ENCODE data around the gene PRKAR1B.

Gene PRKAR1B

GRCh38 chr7:631964-632830 lies 94.9 kb downstream of the PRKAR1B start:
- H3K4me1 ChIP-seq (ENCODE audit: control insufficient read depth, insufficient read depth, low read length), result no peaks in the 10 kb centered on the region
- H3K9ac ChIP-seq (ENCODE audit: low read length), result no peak overlapping the region
- H3K27me3 ChIP-seq (ENCODE audit: control insufficient read depth, insufficient read depth, low read length), result no peaks in the 10 kb centered on the region
- no peaks in the 10 kb centered on the region for H3K36me3 ChIP-seq (ENCODE audit: control insufficient read depth, insufficient read depth, low read length)
- no peak overlapping the region for H3K27ac ChIP-seq (ENCODE audit: low read depth, low read length)
- no peak overlapping the region for H3K4me3 ChIP-seq (ENCODE audit: low read length)

- Histone ChIP-seq H3K36me3 (ENCODE audit: control insufficient read depth, insufficient read depth, low read length) (no peaks in the 10 kb centered on the region), H3K27me3 (ENCODE audit: control insufficient read depth, insufficient read depth, low read length) (no peaks in the 10 kb centered on the region), H3K27ac (ENCODE audit: low read depth, low read length) (no peak overlapping the region), H3K4me3 (ENCODE audit: low read length) (no peak overlapping the region), H3K4me1 (ENCODE audit: control insufficient read depth, insufficient read depth, low read length) (no peaks in the 10 kb centered on the region), H3K9ac (ENCODE audit: low read length) (no peak overlapping the region)
These were observed 95.8 kb downstream of the PRKAR1B start for GRCh38 chr7:631291-631711.

- H3K9ac ChIP-seq (ENCODE audit: low read length), result no peak overlapping the region
- H3K4me1 ChIP-seq (ENCODE audit: control insufficient read depth, insufficient read depth, low read length), result no peaks in the 10 kb centered on the region
- no peak overlapping the region for H3K4me3 ChIP-seq (ENCODE audit: low read length)
- H3K27ac ChIP-seq (ENCODE audit: low read depth, low read length), result no peak overlapping the region
- no peaks in the 10 kb centered on the region for H3K27me3 ChIP-seq (ENCODE audit: control insufficient read depth, insufficient read depth, low read length)
- no peaks in the 10 kb centered on the region for H3K36me3 ChIP-seq (ENCODE audit: control insufficient read depth, insufficient read depth, low read length)
These were observed 96.5 kb downstream of the PRKAR1B start for GRCh38 chr7:630539-630938.

GRCh38 chr7:630111-630511 lies 97.0 kb downstream of the PRKAR1B start:
- Histone ChIP-seq H3K4me3 (ENCODE audit: low read length) (no peak overlapping the region), H3K4me1 (ENCODE audit: control insufficient read depth, insufficient read depth, low read length) (no peaks in the 10 kb centered on the region), H3K9ac (ENCODE audit: low read length) (no peak overlapping the region), H3K27ac (ENCODE audit: low read depth, low read length) (no peak overlapping the region), H3K36me3 (ENCODE audit: control insufficient read depth, insufficient read depth, low read length) (no peaks in the 10 kb centered on the region), H3K27me3 (ENCODE audit: control insufficient read depth, insufficient read depth, low read length) (no peaks in the 10 kb centered on the region)

- no peak overlapping the region for H3K4me3 ChIP-seq (ENCODE audit: low read length)
- H3K36me3 ChIP-seq (ENCODE audit: control insufficient read depth, insufficient read depth, low read length), result no peaks in the 10 kb centered on the region
- H3K27ac ChIP-seq (ENCODE audit: low read depth, low read length), result no peak overlapping the region
- H3K9ac ChIP-seq (ENCODE audit: low read length), result no peak overlapping the region
- no peaks in the 10 kb centered on the region for H3K27me3 ChIP-seq (ENCODE audit: control insufficient read depth, insufficient read depth, low read length)
- no peaks in the 10 kb centered on the region for H3K4me1 ChIP-seq (ENCODE audit: control insufficient read depth, insufficient read depth, low read length)
These were observed 98.3 kb downstream of the PRKAR1B start for GRCh38 chr7:628826-629225.

- Histone ChIP-seq H3K4me3 (ENCODE audit: low read length) (no peak overlapping the region), H3K9ac (ENCODE audit: low read length) (no peak overlapping the region), H3K27me3 (ENCODE audit: control insufficient read depth, insufficient read depth, low read length) (no peaks in the 10 kb centered on the region), H3K36me3 (ENCODE audit: control insufficient read depth, insufficient read depth, low read length) (no peaks in the 10 kb centered on the region), H3K27ac (ENCODE audit: low read depth, low read length) (no peak overlapping the region), H3K4me1 (ENCODE audit: control insufficient read depth, insufficient read depth, low read length) (no peaks in the 10 kb centered on the region)
These were observed 98.7 kb downstream of the PRKAR1B start for GRCh38 chr7:628402-628763.

- H3K27me3 ChIP-seq (ENCODE audit: control insufficient read depth, insufficient read depth, low read length), result no peaks in the 10 kb centered on the region
- H3K4me1 ChIP-seq (ENCODE audit: control insufficient read depth, insufficient read depth, low read length), result no peaks in the 10 kb centered on the region
- H3K27ac ChIP-seq (ENCODE audit: low read depth, low read length), result no peak overlapping the region
- H3K9ac ChIP-seq (ENCODE audit: low read length), result no peak overlapping the region
- no peaks in the 10 kb centered on the region for H3K36me3 ChIP-seq (ENCODE audit: control insufficient read depth, insufficient read depth, low read length)
- no peak overlapping the region for H3K4me3 ChIP-seq (ENCODE audit: low read length)
These were observed 99.2 kb downstream of the PRKAR1B start for GRCh38 chr7:627661-628401.

GRCh38 chr7:625376-625971 lies 101.6 kb downstream of the PRKAR1B start:
- Histone ChIP-seq H3K27me3 (ENCODE audit: control insufficient read depth, insufficient read depth, low read length) (no peaks in the 10 kb centered on the region), H3K4me3 (ENCODE audit: low read length) (no peak overlapping the region), H3K36me3 (ENCODE audit: control insufficient read depth, insufficient read depth, low read length) (peaks cover 2% of the 10 kb centered on the region)

GRCh38 chr7:623464-623863 lies 103.6 kb downstream of the PRKAR1B start:
- H3K27me3 ChIP-seq (ENCODE audit: control insufficient read depth, insufficient read depth, low read length), result no peaks in the 10 kb centered on the region
- H3K27ac ChIP-seq (ENCODE audit: low read depth, low read length), result no peak overlapping the region
- H3K4me1 ChIP-seq (ENCODE audit: control insufficient read depth, insufficient read depth, low read length), result no peaks in the 10 kb centered on the region
- H3K9ac ChIP-seq (ENCODE audit: low read length), result no peak overlapping the region
- H3K4me3 ChIP-seq (ENCODE audit: low read length), result no peak overlapping the region
- peaks cover 2% of the 10 kb centered on the region for H3K36me3 ChIP-seq (ENCODE audit: control insufficient read depth, insufficient read depth, low read length)

More at GRCh38 chr7:625376-625971, 101.6 kb downstream of the PRKAR1B start:
- Histone ChIP-seq H3K9ac (ENCODE audit: low read length) (no peak overlapping the region), H3K4me1 (ENCODE audit: control insufficient read depth, insufficient read depth, low read length) (no peaks in the 10 kb centered on the region), H3K27ac (ENCODE audit: low read depth, low read length) (no peak overlapping the region)

GRCh38 chr7:621572-622285 lies 105.4 kb downstream of the PRKAR1B start:
- no peak overlapping the region for H3K9ac ChIP-seq (ENCODE audit: low read length)
- no peak overlapping the region for H3K4me3 ChIP-seq (ENCODE audit: low read length)
- no peaks in the 10 kb centered on the region for H3K27me3 ChIP-seq (ENCODE audit: control insufficient read depth, insufficient read depth, low read length)
- peaks cover 2% of the 10 kb centered on the region for H3K36me3 ChIP-seq (ENCODE audit: control insufficient read depth, insufficient read depth, low read length)
- no peaks in the 10 kb centered on the region for H3K4me1 ChIP-seq (ENCODE audit: control insufficient read depth, insufficient read depth, low read length)
- H3K27ac ChIP-seq (ENCODE audit: low read depth, low read length), result no peak overlapping the region

GRCh38 chr7:620885-621284 lies 106.2 kb downstream of the PRKAR1B start:
- Histone ChIP-seq H3K4me1 (ENCODE audit: control insufficient read depth, insufficient read depth, low read length) (no peaks in the 10 kb centered on the region), H3K27ac (ENCODE audit: low read depth, low read length) (no peak overlapping the region), H3K9ac (ENCODE audit: low read length) (no peak overlapping the region), H3K27me3 (ENCODE audit: control insufficient read depth, insufficient read depth, low read length) (no peaks in the 10 kb centered on the region), H3K4me3 (ENCODE audit: low read length) (no peak overlapping the region), H3K36me3 (ENCODE audit: control insufficient read depth, insufficient read depth, low read length) (peaks cover 2% of the 10 kb centered on the region)

GRCh38 chr7:620056-620455 lies 107.0 kb downstream of the PRKAR1B start:
- no peak overlapping the region for H3K27ac ChIP-seq (ENCODE audit: low read depth, low read length)

More at GRCh38 chr7:620056-620455, 107.0 kb downstream of the PRKAR1B start:
- H3K4me1 ChIP-seq (ENCODE audit: control insufficient read depth, insufficient read depth, low read length), result no peaks in the 10 kb centered on the region
- H3K9ac ChIP-seq (ENCODE audit: low read length), result no peak overlapping the region
- no peak overlapping the region for H3K4me3 ChIP-seq (ENCODE audit: low read length)
- H3K36me3 ChIP-seq (ENCODE audit: control insufficient read depth, insufficient read depth, low read length), result peaks cover 2% of the 10 kb centered on the region
- no peaks in the 10 kb centered on the region for H3K27me3 ChIP-seq (ENCODE audit: control insufficient read depth, insufficient read depth, low read length)
